Panc1 (cell line): ENCODE measurements around the gene DNPEP. TPM values are rescaled to one million over a fixed set of nuclear protein-coding genes. Genes with fewer than 3 reads are reported as not detected.

ENCODE experiments used
- ATAC-seq: fragments of 200-7000 bp; cut with Tn5 transposase; 2 replicates; pipeline ENCODE4 v1.9.1; 2020; ENCODE audit warnings: mild to moderate bottlenecking, moderate library complexity
- BruUV-seq: library from RNA; stranded (reverse); fragments of 400-500 nt; replicated peaks from 2 replicates; lab custom pipeline; 2021; lab: Mats Ljungman, UMichigan
- CTCF ChIA-PET: fragments of 300-600 bp; sonication (Branson Sonifier 250); formaldehyde crosslinking; loops from one replicate; lab custom pipeline; 2022; ENCODE audit warnings: antibody characterized with exemption; lab: Charles Lee
- POLR2A ChIA-PET: fragments of 300-600 bp; sonication (Branson Sonifier 250); formaldehyde crosslinking; loops from one replicate; lab custom pipeline; 2022; ENCODE audit warnings: antibody characterized with exemption; lab: Charles Lee
- DNase-seq: peaks from one replicate; pipeline ENCODE4 v3.0.0-alpha.2; 2010; ENCODE audit warnings: low read depth, low spot score
- H3K27ac ChIP-seq: 2 replicates; pipeline ENCODE4 v1.5.1; 2011; ENCODE audit warnings: mild to moderate bottlenecking, low read length, inconsistent platforms
- H3K27me3 ChIP-seq: fragments of 200-500 bp; sonication (Bioruptor generic); 2 replicates; pipeline ENCODE4 v1.6.0; 2014; ENCODE audit warnings: low read length, inconsistent platforms; ENCODE audit not compliant: control insufficient read depth, insufficient read depth
- H3K36me3 ChIP-seq: fragments of 200-500 bp; sonication (Bioruptor generic); 2 replicates; pipeline ENCODE4 v1.5.1; 2014; ENCODE audit warnings: inconsistent platforms, mild to moderate bottlenecking, low read length, moderate library complexity; ENCODE audit not compliant: control insufficient read depth, insufficient read depth
- H3K4me1 ChIP-seq: 2 replicates; pipeline ENCODE4 v1.5.1; 2011; ENCODE audit warnings: inconsistent platforms, mild to moderate bottlenecking, low read length, moderate library complexity; ENCODE audit not compliant: control insufficient read depth, insufficient read depth
- H3K4me3 ChIP-seq, 2 experiments: 2 replicates each; pipeline ENCODE4 v1.5.1; 2011 to 2012; ENCODE audit warnings: low read depth in 2 of 2, low read length in 2 of 2, mild to moderate bottlenecking in 2 of 2, inconsistent platforms in 1 of 2, moderate library complexity in 1 of 2
- H3K9me3 ChIP-seq: fragments of 200-500 bp; sonication (Bioruptor generic); 2 replicates; pipeline ENCODE4 v1.5.1; 2014; ENCODE audit warnings: low read depth, mild to moderate bottlenecking, inconsistent platforms, low read length, moderate library complexity; ENCODE audit not compliant: control insufficient read depth, insufficient read depth
- CTCF ChIP-seq: fragments of 450-650 bp; IDR thresholded peaks from 2 replicates; pipeline ENCODE4 v1.5.1; 2017; ENCODE audit warnings: mild to moderate bottlenecking
- POLR2AphosphoS5 ChIP-seq: IDR thresholded peaks from 2 replicates; pipeline ENCODE4 v1.6.1; 2012; ENCODE audit warnings: mild to moderate bottlenecking, low read depth, low read length, moderate library complexity
- REST ChIP-seq, 2 experiments: IDR thresholded peaks; 2 replicates each; pipeline ENCODE4 v1.6.1; 2011 to 2012; ENCODE audit warnings: low read depth in 2 of 2, control low read depth in 1 of 2, low read length in 1 of 2, mild to moderate bottlenecking in 1 of 2, moderate library complexity in 1 of 2; ENCODE audit not compliant: insufficient read depth in 1 of 2
- SIN3A ChIP-seq: IDR thresholded peaks from 2 replicates; pipeline ENCODE4 v1.6.1; 2012; ENCODE audit warnings: low read depth, mild to moderate bottlenecking, low read length, moderate library complexity, borderline replicate concordance; ENCODE audit not compliant: insufficient read depth
- TCF7L2 ChIP-seq: IDR thresholded peaks from 2 replicates; pipeline ENCODE4 v1.6.1; 2011; ENCODE audit warnings: mild to moderate bottlenecking, low read depth, low read length, inconsistent platforms
- in situ Hi-C: cut with HindIII; loops from 2 replicates; pipeline ENCODE4 v1.10.0; 2016; ENCODE audit warnings: low sequenced_read_pairs, low pct_unique_long_range_greater_than_20kb
- intact Hi-C: fragments of 100-400 bp; cut with micrococcal nuclease; formaldehyde crosslinking; loops from one replicate; pipeline ENCODE4 v1.10.0; 2022; ENCODE audit not compliant: unreplicated experiment
- total RNA-seq: library from RNA; stranded (reverse); gene quantifications from one replicate; pipeline ENCODE4 v1.2.1, GENCODE V29; 2021; ENCODE audit not compliant: unreplicated experiment

The DNPEP gene
- total RNA-seq, 1 experiment from 2014 or later, result 107 TPM

DNA sequence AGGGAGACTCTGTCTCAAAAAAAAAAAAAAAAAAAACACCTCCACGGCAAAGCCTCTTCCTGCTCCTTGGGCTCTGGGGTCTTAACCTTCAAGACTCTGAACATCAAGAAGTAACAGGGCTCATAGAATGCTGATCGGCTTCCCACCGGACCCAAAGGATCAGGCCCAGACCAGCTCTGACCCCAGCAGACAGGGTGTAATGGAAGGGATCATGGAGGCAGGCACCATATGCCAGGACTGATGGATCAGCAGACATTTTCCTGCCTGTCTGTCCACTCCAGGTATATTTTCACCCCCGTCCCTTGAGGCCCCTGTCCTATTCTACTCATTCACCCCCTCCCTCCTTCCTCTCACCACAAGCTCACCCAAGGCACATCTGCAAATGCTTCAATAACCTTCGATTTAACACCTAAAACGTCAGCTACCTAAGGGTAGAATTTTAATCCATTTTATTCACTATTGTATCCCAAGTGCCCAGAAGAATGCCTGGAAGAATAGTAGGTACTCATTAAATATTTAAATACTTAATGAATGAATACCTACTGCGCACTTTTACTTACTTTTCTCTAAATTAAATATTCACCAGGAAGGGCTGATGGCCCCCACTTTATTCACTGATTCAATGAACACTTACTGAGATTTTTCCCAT is 42.4 kb upstream of the DNPEP start:
- Histone ChIP-seq H3K27me3 (no peaks in the 10 kb centered on the region), H3K27ac (no peak overlapping the region), H3K36me3 (no peaks in the 10 kb centered on the region), H3K4me3 (no peak overlapping the region), H3K9me3 (no peaks in the 10 kb centered on the region), H3K4me1 (no peaks in the 10 kb centered on the region)
- intact Hi-C loops (no loop called here), in situ Hi-C loops (no loop called here)
- ChIA-PET POLR2A (interaction anchor here (0.5 to 0.6 kb wide), 2 partner anchors 25 to 172 kb away, joined by 3 to 5 read pairs; no protein-coding TSS in a partner anchor), CTCF (interaction anchor here (0.6 to 1.6 kb wide), 6 partner anchors 10 to 180 kb away, joined by 3 to 9 read pairs (median 6); no protein-coding TSS in a partner anchor)
- TF ChIP-seq POLR2AphosphoS5, result no peak
- TF ChIP-seq CTCF, result no peak
- no peak for TF ChIP-seq TCF7L2
- TF ChIP-seq REST (IDR thresholded peaks at IDR 0.05; ENCODE audit: insufficient read depth in 1 of 2, low read depth in 2 of 2, low read length in 1 of 2), result no peak
- no peak for TF ChIP-seq SIN3A
- no TSS peak for BruUV-seq
- ATAC-seq (no peak), DNase-seq (no peak)

DNA sequence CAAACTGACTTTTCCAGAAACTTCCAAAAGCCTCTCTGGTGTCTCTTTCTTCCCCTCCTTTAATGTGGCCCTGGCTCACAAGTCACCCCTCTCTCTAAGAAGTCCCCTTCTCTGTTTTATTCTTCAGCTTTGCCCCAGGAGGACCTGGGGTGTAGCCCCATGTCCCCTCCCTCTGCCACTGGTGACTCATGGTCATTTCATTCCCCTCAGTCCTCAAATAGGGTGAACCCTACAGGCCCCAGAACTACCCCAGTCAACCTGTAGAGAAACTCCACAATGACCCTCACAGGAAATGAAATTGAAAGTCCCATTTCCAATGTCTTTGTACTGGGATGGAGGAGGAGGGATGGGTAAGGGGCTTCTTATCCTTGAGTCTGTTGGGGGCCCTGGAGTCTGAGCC is 40.8 kb upstream of the DNPEP start:
- intact Hi-C loops, result no loop called here
- BruUV-seq, result no TSS peak
- Histone ChIP-seq H3K4me3 (no peak overlapping the region), H3K4me1 (no peaks in the 10 kb centered on the region; the same call in 1 of the 2 replicates), H3K9me3 (no peaks in the 10 kb centered on the region), H3K27me3 (no peaks in the 10 kb centered on the region), H3K36me3 (no peaks in the 10 kb centered on the region), H3K27ac (no peak overlapping the region)
- DNase-seq, result no peak
- POLR2A ChIA-PET, result no interaction called here
- in situ Hi-C loops, result no loop called here
- CTCF ChIA-PET, result no interaction called here
- TF ChIP-seq TCF7L2 (no peak), SIN3A (no peak), REST (IDR thresholded peaks at IDR 0.05; ENCODE audit: insufficient read depth in 1 of 2, low read depth in 2 of 2, low read length in 1 of 2) (no peak), POLR2AphosphoS5 (no peak), CTCF (no peak)
- no peak for ATAC-seq
